SK-N-SH treated with all-trans-retinoic acid at 6 μM for 48 hours (cell line): ENCODE measurements around the gene VAMP5.

Experiments used
- BACH2 ChIP-seq: fragments of 250-450 bp; sonication (Bioruptor Pico); IDR thresholded peaks from 2 replicates; pipeline ENCODE4 v1.9.0; 2021; ENCODE audit warnings: mild to moderate bottlenecking, borderline replicate concordance
- RARB ChIP-seq: fragments of 250-450 bp; sonication (Bioruptor Pico); IDR thresholded peaks from 2 replicates; pipeline ENCODE4 v1.8.0; 2021; ENCODE audit warnings: mild to moderate bottlenecking, moderate library complexity
- TCF4 ChIP-seq: fragments of 250-450 bp; sonication (Bioruptor Pico); IDR thresholded peaks from 2 replicates; pipeline ENCODE4 v1.8.0; 2021; ENCODE audit warnings: mild to moderate bottlenecking, moderate library complexity, borderline replicate concordance
- ZFP3 ChIP-seq: fragments of 250-450 bp; sonication (Bioruptor Pico); IDR thresholded peaks from 2 replicates; pipeline ENCODE4 v1.5.0; 2020; ENCODE audit warnings: mild to moderate bottlenecking, moderate library complexity
- TF ChIP-seq, protein P1 (sequence below): fragments of 250-450 bp; sonication (Bioruptor Pico); IDR thresholded peaks from 2 replicates; pipeline ENCODE4 v1.5.1; 2021; ENCODE audit warnings: mild to moderate bottlenecking, moderate library complexity
- TF ChIP-seq, protein P2 (sequence below): fragments of 250-450 bp; sonication (Bioruptor Pico); IDR thresholded peaks from 2 replicates; pipeline ENCODE4 v1.5.1; 2020; ENCODE audit warnings: low read depth, mild to moderate bottlenecking, moderate library complexity

DNA sequence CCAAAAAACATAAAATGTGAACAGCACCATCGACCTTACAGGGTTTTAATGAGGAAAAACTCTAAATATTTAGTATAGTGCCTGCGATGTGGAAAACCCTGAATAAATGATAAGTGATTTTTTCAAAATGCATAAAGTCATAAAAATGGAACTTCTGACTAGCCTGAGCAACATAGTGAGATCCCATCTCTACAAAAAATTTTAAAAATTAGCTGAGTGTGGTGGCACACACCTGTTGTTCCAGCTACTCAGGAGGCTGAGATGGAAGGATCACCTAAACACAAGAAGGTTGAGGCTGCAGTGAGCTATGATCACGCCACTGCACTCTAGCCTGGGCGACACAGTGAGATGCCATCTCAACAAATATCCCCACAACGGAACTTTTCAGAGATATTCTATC lies 27.1 kb upstream of the VAMP5 start:
- TF ChIP-seq, protein P1, sequence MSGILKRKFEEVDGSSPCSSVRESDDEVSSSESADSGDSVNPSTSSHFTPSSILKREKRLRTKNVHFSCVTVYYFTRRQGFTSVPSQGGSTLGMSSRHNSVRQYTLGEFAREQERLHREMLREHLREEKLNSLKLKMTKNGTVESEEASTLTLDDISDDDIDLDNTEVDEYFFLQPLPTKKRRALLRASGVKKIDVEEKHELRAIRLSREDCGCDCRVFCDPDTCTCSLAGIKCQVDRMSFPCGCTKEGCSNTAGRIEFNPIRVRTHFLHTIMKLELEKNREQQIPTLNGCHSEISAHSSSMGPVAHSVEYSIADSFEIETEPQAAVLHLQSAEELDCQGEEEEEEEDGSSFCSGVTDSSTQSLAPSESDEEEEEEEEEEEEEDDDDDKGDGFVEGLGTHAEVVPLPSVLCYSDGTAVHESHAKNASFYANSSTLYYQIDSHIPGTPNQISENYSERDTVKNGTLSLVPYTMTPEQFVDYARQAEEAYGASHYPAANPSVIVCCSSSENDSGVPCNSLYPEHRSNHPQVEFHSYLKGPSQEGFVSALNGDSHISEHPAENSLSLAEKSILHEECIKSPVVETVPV (CRISPR knock-in tag): no peak
- TF ChIP-seq TCF4 (CRISPR knock-in tag): no peak
- TF ChIP-seq, protein P2, sequence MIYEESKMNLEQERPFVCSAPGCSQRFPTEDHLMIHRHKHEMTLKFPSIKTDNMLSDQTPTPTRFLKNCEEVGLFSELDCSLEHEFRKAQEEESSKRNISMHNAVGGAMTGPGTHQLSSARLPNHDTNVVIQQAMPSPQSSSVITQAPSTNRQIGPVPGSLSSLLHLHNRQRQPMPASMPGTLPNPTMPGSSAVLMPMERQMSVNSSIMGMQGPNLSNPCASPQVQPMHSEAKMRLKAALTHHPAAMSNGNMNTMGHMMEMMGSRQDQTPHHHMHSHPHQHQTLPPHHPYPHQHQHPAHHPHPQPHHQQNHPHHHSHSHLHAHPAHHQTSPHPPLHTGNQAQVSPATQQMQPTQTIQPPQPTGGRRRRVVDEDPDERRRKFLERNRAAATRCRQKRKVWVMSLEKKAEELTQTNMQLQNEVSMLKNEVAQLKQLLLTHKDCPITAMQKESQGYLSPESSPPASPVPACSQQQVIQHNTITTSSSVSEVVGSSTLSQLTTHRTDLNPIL (CRISPR knock-in tag): no peak
- TF ChIP-seq RARB: no peak
- no peak for TF ChIP-seq ZFP3 (CRISPR knock-in tag)
- TF ChIP-seq BACH2 (CRISPR knock-in tag): no peak
